HCT116 (cell line): ENCODE measurements around the gene SLC12A1. TPM values are rescaled to one million over a fixed set of nuclear protein-coding genes. Genes with fewer than 3 reads are reported as not detected.

Experiments used
- ATAC-seq: fragments of 200-7000 bp; cut with Tn5 transposase; 2 replicates; pipeline ENCODE4 v1.9.1; 2020; ENCODE audit warnings: mild to moderate bottlenecking, moderate library complexity
- BruUV-seq: library from RNA; stranded (reverse); fragments of 400-500 nt; replicated peaks from 2 replicates; lab custom pipeline; 2021; lab: Mats Ljungman, UMichigan
- CTCF ChIA-PET: fragments of 300-600 bp; sonication (Branson Sonifier 250); formaldehyde crosslinking; loops from one replicate; lab custom pipeline; 2021; ENCODE audit warnings: antibody characterized with exemption; lab: Charles Lee
- POLR2A ChIA-PET: fragments of 300-600, 350-600 bp; sonication (Branson Sonifier 250); formaldehyde crosslinking; loops from one replicate; lab custom pipeline; 2021; ENCODE audit warnings: antibody characterized with exemption; lab: Charles Lee
- RAD21 ChIA-PET, 2 experiments: fragments of 300-600 bp; sonication (Branson Sonifier 250); formaldehyde crosslinking; loops; one replicate each; lab custom pipeline; 2023; ENCODE audit warnings: low total read pairs in 2 of 2; ENCODE audit not compliant: uncharacterized antibody in 2 of 2, unreplicated experiment in 2 of 2, low non-redundant PET in 1 of 2; lab: Charles Lee
- DNase-seq: peaks from one replicate; pipeline ENCODE4 v3.0.0-alpha.2; 2010; ENCODE audit warnings: low read depth, low spot score
- H2AFZ ChIP-seq: fragments of 200-600 bp; shearing (Covaris generic), sonication (generic); 2 replicates; pipeline ENCODE4 v1.6.1; 2017; ENCODE audit warnings: low read depth, mixed run types, mixed read lengths, antibody characterized with exemption, low read length; ENCODE audit not compliant: poor library complexity, severe bottlenecking
- H3K27ac ChIP-seq: 2 replicates; pipeline ENCODE4 v1.5.1; 2012; ENCODE audit warnings: low read depth, low read length
- H3K27me3 ChIP-seq: fragments of 200-600 bp; sonication (generic); 2 replicates; pipeline ENCODE4 v1.6.1; 2016; ENCODE audit warnings: mixed run types, low read length, mixed read lengths; ENCODE audit not compliant: insufficient read depth
- H3K36me3 ChIP-seq, 2 experiments: fragments of 200-500 bp in 1 of 2; fragments of 200-600 bp in 1 of 2; sonication (Bioruptor generic) in 1 of 2; sonication (generic) in 1 of 2; 2 replicates each; pipeline versions ENCODE4 v1.5.1 to v1.6.1; 2014 to 2016; ENCODE audit warnings: low read length in 2 of 2, inconsistent platforms in 1 of 2, mixed read lengths in 1 of 2, mixed run types in 1 of 2; ENCODE audit not compliant: insufficient read depth in 2 of 2, control insufficient read depth in 1 of 2
- H3K4me1 ChIP-seq, 2 experiments: fragments of 200-600 bp in 1 of 2; sonication (generic) in 1 of 2; 2 replicates each; pipeline versions ENCODE4 v1.5.1 to v1.6.1; 2012 to 2017; ENCODE audit warnings: low read length in 2 of 2, inconsistent platforms in 1 of 2, mild to moderate bottlenecking in 1 of 2, mixed read lengths in 1 of 2, mixed run types in 1 of 2, moderate library complexity in 1 of 2; ENCODE audit not compliant: insufficient read depth in 2 of 2, control insufficient read depth in 1 of 2
- H3K4me2 ChIP-seq: fragments of 200-600 bp; sonication (generic); 2 replicates; pipeline ENCODE4 v1.6.1; 2017; ENCODE audit warnings: mixed run types, low read length, mixed read lengths
- H3K4me3 ChIP-seq, 2 experiments: fragments of 200-600 bp in 1 of 2; sonication (generic) in 1 of 2; replicated peaks in 1 of 2; 2 replicates each; pipeline ENCODE4 v1.5.1; 2011 to 2016; ENCODE audit warnings: low read length in 2 of 2, control low read depth in 1 of 2, low read depth in 1 of 2, mild to moderate bottlenecking in 1 of 2, mixed read lengths in 1 of 2, mixed run types in 1 of 2
- H3K79me2 ChIP-seq: fragments of 200-600 bp; sonication (generic); 2 replicates; pipeline ENCODE4 v1.6.1; 2017; ENCODE audit warnings: mild to moderate bottlenecking, mixed run types, low read length, moderate library complexity, mixed read lengths; ENCODE audit not compliant: insufficient read depth
- H3K9ac ChIP-seq: fragments of 200-600 bp; sonication (generic); 2 replicates; pipeline ENCODE4 v1.6.1; 2016; ENCODE audit warnings: low read length, mixed read lengths
- H3K9me2 ChIP-seq: fragments of 200-600 bp; sonication (generic), shearing (Covaris generic); 2 replicates; pipeline ENCODE4 v1.6.1; 2017; ENCODE audit warnings: mixed run types, mild to moderate bottlenecking, moderate library complexity; ENCODE audit not compliant: insufficient read depth
- H3K9me3 ChIP-seq, 2 experiments: fragments of 200-500 bp in 1 of 2; fragments of 200-600 bp in 1 of 2; sonication (Bioruptor generic) in 1 of 2; sonication (generic) in 1 of 2; 2 replicates each; pipeline ENCODE4 v1.6.1; 2014 to 2017; ENCODE audit warnings: low read length in 2 of 2, mixed read lengths in 2 of 2, inconsistent platforms in 1 of 2, low read depth in 1 of 2, mild to moderate bottlenecking in 1 of 2, mixed run types in 1 of 2, moderate library complexity in 1 of 2; ENCODE audit not compliant: control insufficient read depth in 1 of 2, insufficient read depth in 1 of 2
- H4K20me1 ChIP-seq: fragments of 200-600 bp; sonication (generic), shearing (Covaris generic); 2 replicates; pipeline ENCODE4 v1.6.1; 2017; ENCODE audit warnings: mixed run types, mild to moderate bottlenecking, moderate library complexity; ENCODE audit not compliant: insufficient read depth
- EZH2 ChIP-seq: fragments of 200-600 bp; sonication (generic); IDR thresholded peaks from 2 replicates; pipeline ENCODE4 v1.6.1; 2017; ENCODE audit warnings: antibody characterized with exemption, mixed run types
- FOSL1 ChIP-seq: IDR thresholded peaks from 2 replicates; pipeline ENCODE4 v1.6.1; 2012; ENCODE audit warnings: low read depth
- POLR2A ChIP-seq: IDR thresholded peaks from 2 replicates; pipeline ENCODE4 v1.7.0; 2011; ENCODE audit warnings: borderline replicate concordance; ENCODE audit not compliant: insufficient read depth, insufficient read length; ENCODE audit errors: extremely low read depth
- RAD21 ChIP-seq: IDR thresholded peaks from 2 replicates; pipeline ENCODE4 v1.6.1; 2012; ENCODE audit warnings: low read depth, mild to moderate bottlenecking
- TCF7L2 ChIP-seq: IDR thresholded peaks from 2 replicates; pipeline ENCODE4 v1.7.0; 2011; ENCODE audit warnings: borderline replicate concordance, inconsistent platforms; ENCODE audit not compliant: insufficient read depth, insufficient read length; ENCODE audit errors: extremely low read depth
- intact Hi-C: fragments of 100-400 bp; cut with micrococcal nuclease; formaldehyde crosslinking; loops from 2 replicates; pipeline ENCODE4 v1.10.0; 2022
- total RNA-seq: library from RNA; stranded (reverse); gene quantifications from one replicate; pipeline ENCODE4 v1.2.1, GENCODE V29; 2021; ENCODE audit not compliant: unreplicated experiment
- TF ChIP-seq, protein P1 (sequence below): IDR thresholded peaks from 2 replicates; pipeline ENCODE4 v1.6.1; 2012; ENCODE audit warnings: low read depth
- TF ChIP-seq, protein P2 (sequence below): IDR thresholded peaks from 2 replicates; pipeline ENCODE4 v1.6.1; 2012

SLC12A1 gene
- total RNA-seq, 1 experiment from 2014 or later = not detected

- TF ChIP-seq, protein P1, sequence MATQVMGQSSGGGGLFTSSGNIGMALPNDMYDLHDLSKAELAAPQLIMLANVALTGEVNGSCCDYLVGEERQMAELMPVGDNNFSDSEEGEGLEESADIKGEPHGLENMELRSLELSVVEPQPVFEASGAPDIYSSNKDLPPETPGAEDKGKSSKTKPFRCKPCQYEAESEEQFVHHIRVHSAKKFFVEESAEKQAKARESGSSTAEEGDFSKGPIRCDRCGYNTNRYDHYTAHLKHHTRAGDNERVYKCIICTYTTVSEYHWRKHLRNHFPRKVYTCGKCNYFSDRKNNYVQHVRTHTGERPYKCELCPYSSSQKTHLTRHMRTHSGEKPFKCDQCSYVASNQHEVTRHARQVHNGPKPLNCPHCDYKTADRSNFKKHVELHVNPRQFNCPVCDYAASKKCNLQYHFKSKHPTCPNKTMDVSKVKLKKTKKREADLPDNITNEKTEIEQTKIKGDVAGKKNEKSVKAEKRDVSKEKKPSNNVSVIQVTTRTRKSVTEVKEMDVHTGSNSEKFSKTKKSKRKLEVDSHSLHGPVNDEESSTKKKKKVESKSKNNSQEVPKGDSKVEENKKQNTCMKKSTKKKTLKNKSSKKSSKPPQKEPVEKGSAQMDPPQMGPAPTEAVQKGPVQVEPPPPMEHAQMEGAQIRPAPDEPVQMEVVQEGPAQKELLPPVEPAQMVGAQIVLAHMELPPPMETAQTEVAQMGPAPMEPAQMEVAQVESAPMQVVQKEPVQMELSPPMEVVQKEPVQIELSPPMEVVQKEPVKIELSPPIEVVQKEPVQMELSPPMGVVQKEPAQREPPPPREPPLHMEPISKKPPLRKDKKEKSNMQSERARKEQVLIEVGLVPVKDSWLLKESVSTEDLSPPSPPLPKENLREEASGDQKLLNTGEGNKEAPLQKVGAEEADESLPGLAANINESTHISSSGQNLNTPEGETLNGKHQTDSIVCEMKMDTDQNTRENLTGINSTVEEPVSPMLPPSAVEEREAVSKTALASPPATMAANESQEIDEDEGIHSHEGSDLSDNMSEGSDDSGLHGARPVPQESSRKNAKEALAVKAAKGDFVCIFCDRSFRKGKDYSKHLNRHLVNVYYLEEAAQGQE = no peak
- TF ChIP-seq, protein P2, sequence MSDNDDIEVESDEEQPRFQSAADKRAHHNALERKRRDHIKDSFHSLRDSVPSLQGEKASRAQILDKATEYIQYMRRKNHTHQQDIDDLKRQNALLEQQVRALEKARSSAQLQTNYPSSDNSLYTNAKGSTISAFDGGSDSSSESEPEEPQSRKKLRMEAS = no peak
- TF ChIP-seq RAD21 = no peak
- no peak for TF ChIP-seq TCF7L2
- TF ChIP-seq EZH2 = no peak
- TF ChIP-seq POLR2A = no peak
Observed at GRCh38 chr15:48289628-48290027, 83.5 kb downstream of the SLC12A1 start (continued).

DNA sequence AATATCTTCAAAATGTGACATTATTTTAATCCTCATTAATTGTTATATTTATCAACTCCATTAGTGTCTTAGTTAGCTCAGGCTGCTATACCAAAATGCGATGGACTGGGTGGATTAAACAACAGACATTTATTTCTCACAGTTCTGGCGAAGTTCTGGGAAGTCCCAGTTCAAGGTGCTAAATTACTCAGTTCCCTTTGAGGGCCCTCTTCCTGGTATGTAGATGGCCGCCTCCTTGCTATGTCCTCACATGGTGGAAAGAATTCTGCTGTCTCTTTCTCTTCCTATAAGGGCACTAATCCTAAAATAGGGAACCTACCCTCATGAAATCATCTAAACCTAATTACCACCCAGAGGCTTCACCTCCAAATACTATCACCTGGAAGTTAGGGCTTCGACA lies 86.4 kb downstream of the SLC12A1 start:
- no peak for DNase-seq
- H3K9me3 ChIP-seq = no peaks in the 10 kb centered on the region
- RAD21 ChIA-PET = no interaction called here
- H3K9ac ChIP-seq = no peak overlapping the region
- intact Hi-C loops = no loop called here
- BruUV-seq = no TSS peak
- no peak overlapping the region for H3K27ac ChIP-seq
- CTCF ChIA-PET = no interaction called here
- H3K4me3 ChIP-seq = no peak overlapping the region
- POLR2A ChIA-PET = no interaction called here
- TF ChIP-seq FOSL1 = no peak
- TF ChIP-seq, all 23 proteins: peak for 0
- H3K4me2 ChIP-seq = no peak overlapping the region
- H3K36me3 ChIP-seq = no peaks in the 10 kb centered on the region
- no peaks in the 10 kb centered on the region for H3K79me2 ChIP-seq
- H3K9me2 ChIP-seq = no peaks in the 10 kb centered on the region
- no peak overlapping the region for H2AFZ ChIP-seq
- no peak for ATAC-seq
- no peaks in the 10 kb centered on the region for H4K20me1 ChIP-seq
- no peaks in the 10 kb centered on the region for H3K4me1 ChIP-seq
- H3K27me3 ChIP-seq = no peaks in the 10 kb centered on the region
